NCI-H82 treated with DMSO at 0.1 percent for 48 hours (cell line): ENCODE data around the gene ARHGAP18.

Experiments
- DNase-seq: peaks from one replicate; lab custom pipeline; 2025; ENCODE audit not compliant: unreplicated experiment; lab: John Stamatoyannopoulos, UW

The ARHGAP18 gene

GRCh38 chr6:129621252-129621651, 88.7 kb downstream of the ARHGAP18 start:
- no peak for DNase-seq

DNA sequence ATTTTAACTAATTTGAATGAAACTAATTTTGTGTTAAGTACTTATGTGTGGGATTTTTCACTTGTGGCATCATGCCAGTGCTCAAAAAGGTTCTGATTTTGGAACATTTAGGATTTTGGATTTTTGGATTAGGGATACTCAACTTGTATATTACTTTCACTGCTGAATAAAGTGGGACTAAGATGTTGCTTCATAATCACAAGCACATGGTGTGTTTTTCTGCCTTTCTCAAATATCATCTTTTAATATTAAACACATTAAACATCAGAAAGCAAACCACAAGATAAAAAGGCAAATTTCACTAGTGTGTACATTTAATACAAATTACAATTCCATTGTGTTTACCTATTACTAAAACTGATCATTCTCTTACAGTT, 89.8 kb downstream of the ARHGAP18 start:
- DNase-seq: no peak

- no peak for DNase-seq
These were observed 90.3 kb downstream of the ARHGAP18 start for GRCh38 chr6:129619579-129620233.

DNA sequence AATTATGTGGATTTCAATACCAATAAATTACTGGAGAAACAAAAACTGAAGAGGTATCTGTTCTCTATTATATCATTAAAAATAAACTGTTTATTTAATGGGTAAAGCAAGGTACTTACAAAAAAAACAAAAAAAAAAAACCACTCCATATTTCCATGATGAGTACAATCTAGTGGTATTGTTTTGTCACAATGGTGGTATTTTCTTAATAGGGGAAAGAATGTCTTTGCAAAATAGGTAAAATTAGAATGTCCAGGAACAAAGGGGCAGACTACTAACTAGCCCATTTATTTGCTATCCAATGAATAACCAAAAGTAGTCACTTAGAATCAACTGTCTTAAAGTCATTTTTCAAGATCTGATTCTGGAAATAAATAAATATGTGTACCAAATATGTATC, 92.0 kb downstream of the ARHGAP18 start:
- no peak for DNase-seq

DNA sequence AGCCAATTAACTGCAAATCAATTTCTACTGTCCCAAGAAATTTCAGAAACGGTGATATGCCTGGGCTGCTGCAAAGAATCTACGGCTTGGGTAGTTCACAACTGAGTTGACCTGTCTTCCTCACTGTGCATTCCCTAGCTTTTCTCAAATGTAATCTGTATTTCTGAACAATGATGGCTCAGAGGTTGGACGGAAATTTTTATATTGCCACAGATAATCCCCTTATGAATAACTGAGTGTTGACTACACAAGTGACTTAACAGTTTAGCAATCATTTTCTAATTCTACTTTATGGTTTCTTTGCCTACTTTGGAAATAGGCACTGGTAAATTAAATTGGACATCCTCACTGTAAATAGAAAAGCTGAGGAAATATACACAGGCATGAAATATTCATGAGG, 94.5 kb downstream of the ARHGAP18 start:
- no peak for DNase-seq

GRCh38 chr6:129615020-129615419, 95.0 kb downstream of the ARHGAP18 start:
- no peak for DNase-seq

DNA sequence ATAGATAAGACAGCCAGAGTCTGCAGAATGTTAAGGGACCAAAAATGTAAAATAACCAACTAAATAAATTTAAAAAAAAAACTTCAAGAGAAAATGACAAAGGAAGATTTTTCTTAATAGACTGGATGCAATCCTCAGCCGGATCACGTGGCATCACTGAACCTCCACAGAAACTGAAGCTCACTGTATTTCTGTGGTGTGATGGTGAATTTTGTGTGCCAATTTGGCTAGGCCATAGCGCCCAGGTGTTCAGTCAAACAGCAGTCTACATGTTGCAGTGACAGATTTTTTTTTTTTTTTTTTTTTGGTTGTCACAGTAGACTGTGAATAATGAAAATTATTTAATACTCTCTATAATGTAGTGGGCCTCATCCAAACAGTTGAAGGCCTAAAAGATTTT, 95.5 kb downstream of the ARHGAP18 start:
- DNase-seq: no peak

- no peak for DNase-seq
These were observed 97.5 kb downstream of the ARHGAP18 start for GRCh38 chr6:129612440-129612839.

DNA sequence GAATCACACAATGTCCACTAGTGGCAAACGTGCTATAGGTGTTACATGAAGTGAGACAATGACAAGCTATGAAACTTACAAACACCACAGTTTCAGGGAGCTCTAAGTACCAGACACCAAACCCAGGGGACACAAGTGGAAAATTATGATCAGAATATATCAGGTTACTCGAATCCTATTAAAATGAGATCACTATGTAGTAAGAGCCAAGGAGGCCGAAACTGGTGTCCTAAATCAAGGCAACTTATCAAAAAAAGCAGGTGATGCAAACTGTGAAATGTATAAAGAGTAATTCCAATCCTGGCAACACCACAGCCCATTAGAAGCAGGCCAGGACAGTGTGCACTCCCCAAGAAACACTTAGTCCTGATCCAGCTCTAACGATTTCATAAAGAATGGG, 100.3 kb downstream of the ARHGAP18 start:
- DNase-seq: no peak

- DNase-seq: no peak
These were observed 101.0 kb downstream of the ARHGAP18 start for GRCh38 chr6:129608886-129609537.

DNA sequence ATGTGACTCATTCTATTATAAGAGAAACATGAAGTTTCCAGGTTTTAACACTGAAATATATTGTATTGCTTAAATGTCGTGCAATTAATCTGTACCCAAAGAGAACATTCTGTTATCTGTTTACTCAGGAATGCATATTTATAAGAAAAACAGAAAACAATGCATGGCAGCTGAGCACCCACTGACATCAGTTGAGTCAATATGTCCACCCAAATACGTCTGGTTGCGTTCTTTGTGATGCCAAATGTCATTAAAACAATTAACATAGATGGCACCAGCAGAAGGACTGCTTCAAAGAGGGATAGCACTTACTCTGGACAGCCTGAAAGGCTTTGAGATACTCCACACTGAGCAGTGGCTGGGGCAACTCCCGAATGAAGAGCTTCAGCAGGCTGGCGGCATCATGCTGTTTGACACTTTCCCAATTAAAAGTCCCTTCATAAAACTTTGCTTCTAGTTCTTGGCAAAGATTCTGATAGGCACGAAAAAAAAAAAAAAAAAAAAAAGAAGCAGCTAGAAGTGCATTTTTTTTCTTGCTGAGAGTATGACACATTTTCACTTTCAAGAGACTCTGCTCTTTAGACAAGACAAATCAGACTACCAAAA, 102.3 kb downstream of the ARHGAP18 start:
- DNase-seq: no peak

DNA sequence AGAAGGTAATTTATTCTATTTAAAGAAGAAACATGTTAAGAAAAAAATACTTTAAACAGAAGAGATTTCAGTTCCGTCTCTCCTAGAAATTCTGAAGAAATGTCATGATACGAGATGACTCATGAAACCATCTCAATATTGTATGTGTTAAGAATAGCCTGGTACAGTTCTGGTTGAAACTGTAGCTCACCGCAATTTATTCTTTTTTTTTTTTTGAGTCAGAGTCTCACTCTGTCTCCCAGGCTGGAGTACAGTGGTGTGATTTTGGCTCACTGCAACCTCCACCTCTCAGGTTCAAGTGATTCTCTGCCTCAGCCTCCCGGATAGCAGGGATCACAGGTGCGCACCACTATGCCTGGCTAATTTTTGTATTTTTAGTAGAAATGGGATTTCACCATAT, 103.3 kb downstream of the ARHGAP18 start:
- DNase-seq: no peak

GRCh38 chr6:129605967-129606366, 104.0 kb downstream of the ARHGAP18 start:
- no peak for DNase-seq

DNA sequence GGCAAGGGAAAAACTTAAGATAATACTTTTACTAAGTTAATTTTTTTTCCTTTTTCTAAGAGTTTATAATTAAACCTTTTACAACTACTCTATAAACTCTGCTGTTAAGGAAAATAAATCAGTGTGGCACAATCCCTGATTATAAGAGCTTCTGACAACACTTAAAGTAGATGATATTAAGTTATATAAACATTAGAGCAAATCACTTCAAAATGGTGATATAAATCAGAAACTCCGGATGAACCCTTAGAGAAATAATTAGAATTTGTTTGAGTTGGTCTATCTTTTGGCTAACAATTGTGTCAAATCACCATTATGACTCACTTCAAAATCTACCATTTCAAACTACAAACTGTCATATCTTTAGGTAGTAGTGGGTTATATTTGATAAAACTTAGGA, 104.9 kb downstream of the ARHGAP18 start:
- DNase-seq: no peak

GRCh38 chr6:129604321-129604720, 105.7 kb downstream of the ARHGAP18 start:
- DNase-seq: no peak

DNA sequence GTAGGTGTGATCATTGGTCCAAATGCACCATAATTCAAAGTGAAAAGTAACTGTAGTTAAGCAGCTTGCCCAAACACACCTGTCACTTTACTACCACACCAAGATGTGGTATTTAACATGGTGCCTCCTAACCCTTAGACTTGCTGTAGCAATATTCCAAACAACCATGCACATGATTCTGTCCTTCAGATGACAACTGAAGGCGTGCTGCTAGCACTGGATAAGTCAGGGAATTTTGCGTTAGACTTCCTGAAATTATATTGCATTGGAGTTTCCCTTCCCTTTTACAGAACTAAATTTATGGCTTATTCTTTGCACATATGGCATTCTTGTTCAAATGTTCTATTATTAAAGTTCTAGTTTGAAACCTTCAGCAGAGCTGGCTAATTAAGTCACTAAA, 106.2 kb downstream of the ARHGAP18 start:
- DNase-seq: no peak

DNA sequence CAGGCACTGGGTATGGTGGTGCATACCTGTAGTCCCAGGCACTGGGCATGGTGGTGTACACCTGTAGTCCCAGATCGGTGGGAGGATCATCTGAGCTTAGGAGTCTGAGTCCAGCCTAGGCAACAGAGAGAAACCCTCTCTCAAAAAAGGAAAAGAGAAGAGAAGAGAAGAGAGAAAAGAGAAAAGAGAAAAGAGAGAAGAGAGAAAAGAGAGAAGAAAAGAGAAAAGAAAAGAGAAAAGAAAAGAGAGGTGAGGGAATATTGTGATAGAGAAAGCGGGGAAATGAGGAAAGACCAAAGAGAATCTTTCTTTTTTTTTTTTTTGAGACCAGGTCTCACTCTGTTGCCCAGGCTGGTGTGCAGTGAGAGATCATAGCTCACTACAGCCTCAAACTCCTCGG, 108.7 kb downstream of the ARHGAP18 start:
- no peak for DNase-seq

DNA sequence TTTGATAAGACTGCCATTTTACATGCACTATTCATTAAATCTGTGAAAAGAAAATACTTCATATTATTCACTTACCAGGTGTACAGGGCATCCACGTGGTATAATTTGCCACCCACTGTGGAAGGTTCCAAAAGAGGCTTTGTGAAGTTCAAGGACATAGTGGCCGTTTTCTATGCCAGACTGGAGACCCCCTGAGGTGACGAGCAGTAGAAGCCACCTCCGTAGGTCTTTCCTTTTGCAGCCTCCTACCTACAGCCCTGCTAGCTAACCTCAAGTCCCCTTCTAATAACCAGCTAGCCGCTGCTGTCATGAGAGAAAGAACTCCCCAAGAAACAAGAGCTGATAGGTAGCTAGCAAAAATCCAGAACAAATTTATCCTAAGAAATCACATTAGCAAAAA, 110.5 kb downstream of the ARHGAP18 start:
- no peak for DNase-seq

DNA sequence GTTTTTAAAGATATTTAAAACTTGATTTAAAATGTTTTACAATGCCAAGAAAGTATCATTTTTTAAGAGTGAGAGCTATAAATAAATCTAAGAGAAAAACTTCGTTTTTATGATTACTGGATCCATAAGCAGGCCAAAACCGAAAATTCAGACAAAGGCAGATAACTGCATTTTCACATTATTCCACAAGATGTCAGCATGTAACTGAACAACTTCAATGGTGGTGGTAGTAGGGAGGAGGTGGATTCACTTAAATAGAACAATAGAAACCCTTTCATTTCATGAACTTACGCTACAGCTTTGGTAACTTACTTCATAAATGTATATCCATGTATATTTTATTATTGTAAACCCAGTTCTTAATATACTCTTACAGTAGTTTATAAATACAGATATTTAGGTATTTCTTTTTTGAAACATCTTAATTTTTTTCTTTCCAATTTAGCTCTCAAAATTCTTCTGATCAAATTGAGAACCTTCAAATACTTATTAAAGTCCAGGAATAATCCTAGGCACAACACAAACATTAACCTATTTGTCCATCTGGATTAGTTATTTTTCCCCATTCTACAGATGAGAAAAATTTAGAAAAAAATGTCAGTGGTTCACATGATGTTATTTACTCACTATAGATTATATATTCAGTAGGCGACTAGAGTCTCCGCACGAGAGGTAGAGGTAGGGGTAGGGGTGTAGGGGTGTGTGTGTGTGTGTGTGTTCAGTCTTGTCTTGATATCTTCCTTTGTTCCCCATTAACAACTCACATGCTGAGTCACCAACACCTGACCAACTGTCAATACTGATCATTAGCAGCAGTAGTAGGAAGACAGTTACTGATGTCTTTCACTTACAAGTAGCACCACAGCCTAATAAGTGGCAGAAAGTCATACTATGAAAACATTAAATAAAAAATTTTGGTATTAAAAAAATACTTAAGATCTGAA, 111.5 kb downstream of the ARHGAP18 start:
- DNase-seq: peak; percentile 35

GRCh38 chr6:129597023-129597713, 112.8 kb downstream of the ARHGAP18 start:
- DNase-seq: no peak

DNA sequence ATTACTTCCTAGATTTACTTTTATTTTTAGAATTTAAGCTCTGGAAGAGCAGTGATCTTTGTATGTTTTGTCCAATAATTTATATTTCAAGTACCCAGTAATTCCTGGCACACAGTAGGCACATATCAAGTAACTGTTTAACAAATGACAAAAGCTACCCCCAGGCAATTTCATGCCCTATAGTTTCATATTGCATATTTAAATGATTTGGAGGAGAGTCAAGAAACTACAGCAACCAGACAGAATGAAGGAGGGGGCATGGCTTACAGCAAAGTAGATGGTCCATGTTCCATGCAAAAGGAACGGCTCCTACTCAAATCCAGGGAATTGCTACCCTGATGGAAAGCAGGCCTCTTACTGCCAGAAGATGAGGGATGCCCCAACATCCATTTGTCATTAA, 113.5 kb downstream of the ARHGAP18 start:
- DNase-seq: no peak
